Ovary (tissue), 9 donors: ENCODE measurements around the gene KIF2C. TPM values are rescaled to one million over a fixed set of nuclear protein-coding genes. Genes with fewer than 3 reads are reported as not detected.

ENCODE experiments used
- DNase-seq, 5 donors: peaks; one replicate each; pipeline ENCODE4 v3.0.0-alpha.2; 2019 to 2020
- H3K27ac ChIP-seq, 2 donors: fragments of 200-600 bp; one replicate each; pipeline versions ENCODE4 v1.5.1 to v1.8.0; 2019 to 2022
- H3K27me3 ChIP-seq: fragments of 200-600 bp; one replicate; pipeline ENCODE4 v1.8.0; 2022
- H3K36me3 ChIP-seq: fragments of 200-600 bp; sonication (generic); one replicate; pipeline ENCODE4 v1.5.1; 2019
- H3K4me1 ChIP-seq: one replicate; pipeline ENCODE4 v1.8.1; 2013; ENCODE audit warnings: mild to moderate bottlenecking, moderate library complexity; ENCODE audit not compliant: insufficient read depth
- H3K4me3 ChIP-seq: fragments of 200-600 bp; sonication (generic); one replicate; pipeline ENCODE4 v1.5.1; 2017
- H3K9me3 ChIP-seq, 2 donors: fragments of 200-600 bp in 1 of 2; sonication (generic) in 1 of 2; one replicate each; pipeline versions ENCODE4 v1.5.1 to v1.8.1; 2013 to 2019; ENCODE audit warnings: mild to moderate bottlenecking in 1 of 2, moderate library complexity in 1 of 2
- EP300 ChIP-seq: sonication (generic); formaldehyde crosslinking; IDR thresholded peaks from one replicate; pipeline ENCODE4 v1.6.1; 2017; ENCODE audit warnings: antibody characterized with exemption
- POLR2A ChIP-seq: fragments of 450-650 bp; IDR thresholded peaks from one replicate; pipeline ENCODE4 v1.6.1; 2017; ENCODE audit warnings: antibody characterized with exemption, mild to moderate bottlenecking, moderate library complexity
- WGBS, 3 donors: extraction: QIAGEN DNeasy Blood & Tissue Kit in 1 of 3; methylation state at CpG; one replicate each; pipeline versions ENCODE4 v1.1.5 to v1.1.7; 2013 to 2017; 5-methylcytosine and 5-hydroxymethylcytosine counted together
- intact Hi-C, 4 donors: fragments of 100-400 bp; cut with DNase I; formaldehyde crosslinking; loops; one replicate each; pipeline versions ENCODE4 v1.11.0 to v1.15.1; 2022 to 2023
- polyA plus RNA-seq, 2 donors: library from polyadenylated mRNA; stranded (reverse); fragments of 200-250 nt in 1 of 2; fragments of 350-450 nt in 1 of 2; fragmentation: Illumina TruSeq in 1 of 2; extraction: RNeasy Lipid Tissue Mini Kit (QIAGEN cat#74804) in 1 of 2; gene quantifications; one replicate each; pipeline ENCODE4 v1.2.3, GENCODE V29; 2013 to 2014
- total RNA-seq, 7 donors: library from RNA; depleted of rRNA in 2 of 7; stranded (reverse); fragments of >200 nt in 2 of 7; fragmentation: NEBNext Ultra II Directional in 3 of 7; extraction: Animal tissue kit (Norgen Biotek cat#: 25700) in 3 of 7; gene quantifications; one replicate each; pipeline versions ENCODE4 v1.1.0 to v1.2.4, GENCODE V29; 2016 to 2023
- TF ChIP-seq, protein P1 (sequence below), 3 donors: fragments of 450-650 bp in 2 of 3; fragments of 200-600 bp in 1 of 3; IDR thresholded peaks; one replicate each; pipeline versions ENCODE4 v1.5.1 to v1.8.0; 2016 to 2022; ENCODE audit warnings: antibody characterized with exemption in 3 of 3, mild to moderate bottlenecking in 1 of 3
- donor health status: DM: no; HTN: no; CAD: no; lungs with moderate emphysema.
- donor health status: DM: no; HTN: no; CAD: no.
- donor health status: Bipolar disorder and iron deficiency.
- donor health status: DM: yes; HTN: yes; CAD: no.
- donor health status: DM: no; HTN: no; CAD: no.
- donor health status: DM: yes; HTN: yes; CAD: no.

Gene KIF2C
- total and polyA plus RNA-seq, 9 donors: 0.23 to 1.5 (median 0.90) TPM

DNA sequence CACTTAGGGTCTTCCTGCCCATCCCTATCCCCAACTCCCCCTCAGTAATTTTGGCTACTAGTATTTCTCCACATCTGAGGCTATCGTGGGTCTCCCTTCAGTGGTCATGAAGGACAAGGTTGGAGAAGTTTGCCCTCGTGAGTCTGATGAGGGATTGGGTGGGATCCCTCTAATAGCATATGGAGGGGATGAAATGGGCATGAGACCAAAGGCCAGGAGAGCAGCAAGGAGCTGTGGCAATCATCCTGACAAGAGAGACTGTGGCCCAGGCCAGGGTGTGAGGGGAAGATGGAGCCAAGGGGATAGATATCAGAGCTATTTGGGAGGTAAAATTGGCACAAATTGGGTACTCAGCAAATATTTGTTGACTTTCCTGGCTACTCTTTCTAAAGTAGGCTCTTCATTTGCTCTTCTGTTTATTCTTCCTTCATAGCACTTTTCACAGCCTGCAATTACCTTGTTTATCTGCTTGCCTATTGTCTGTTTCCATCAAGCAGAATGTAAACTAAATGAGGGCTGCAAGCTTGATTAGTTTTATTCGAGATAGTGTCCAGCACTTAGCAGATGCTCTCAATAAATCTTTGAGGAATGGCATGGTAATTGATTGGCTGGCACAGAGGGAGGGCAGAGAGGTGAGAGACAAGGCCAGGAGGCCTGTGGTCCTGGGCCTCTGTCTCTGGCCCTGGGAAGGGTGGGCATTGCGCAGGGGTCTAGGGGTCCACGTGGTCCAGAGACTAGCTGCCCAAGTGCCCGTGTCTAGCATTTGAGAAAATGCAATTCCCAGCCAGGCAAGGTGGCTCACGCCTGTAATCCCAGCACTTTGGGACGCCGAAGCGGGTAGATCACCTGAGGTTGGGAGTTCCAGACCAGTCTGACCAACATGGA, 59.1 kb downstream of the KIF2C start:
- 83 to 86% (median 84%) methylated on average over 10 of the region's 10 CpGs for WGBS, 3 donors
- Histone ChIP-seq H3K4me3 (no peak overlapping the region), H3K27me3 (no peaks in the 10 kb centered on the region), H3K27ac (peak overlapping the region in 1 of 2 donors; percentile 90), H3K9me3 (no peaks in the 10 kb centered on the region), H3K36me3 (no peaks in the 10 kb centered on the region), H3K4me1 (peaks cover 10% of the 10 kb centered on the region)
- peak in 4 of 5 donors; percentile 38 to 50 (median 45) for DNase-seq
- intact Hi-C loops: no loop called here
- TF ChIP-seq EP300: no peak
- TF ChIP-seq POLR2A: no peak
- TF ChIP-seq, protein P1, sequence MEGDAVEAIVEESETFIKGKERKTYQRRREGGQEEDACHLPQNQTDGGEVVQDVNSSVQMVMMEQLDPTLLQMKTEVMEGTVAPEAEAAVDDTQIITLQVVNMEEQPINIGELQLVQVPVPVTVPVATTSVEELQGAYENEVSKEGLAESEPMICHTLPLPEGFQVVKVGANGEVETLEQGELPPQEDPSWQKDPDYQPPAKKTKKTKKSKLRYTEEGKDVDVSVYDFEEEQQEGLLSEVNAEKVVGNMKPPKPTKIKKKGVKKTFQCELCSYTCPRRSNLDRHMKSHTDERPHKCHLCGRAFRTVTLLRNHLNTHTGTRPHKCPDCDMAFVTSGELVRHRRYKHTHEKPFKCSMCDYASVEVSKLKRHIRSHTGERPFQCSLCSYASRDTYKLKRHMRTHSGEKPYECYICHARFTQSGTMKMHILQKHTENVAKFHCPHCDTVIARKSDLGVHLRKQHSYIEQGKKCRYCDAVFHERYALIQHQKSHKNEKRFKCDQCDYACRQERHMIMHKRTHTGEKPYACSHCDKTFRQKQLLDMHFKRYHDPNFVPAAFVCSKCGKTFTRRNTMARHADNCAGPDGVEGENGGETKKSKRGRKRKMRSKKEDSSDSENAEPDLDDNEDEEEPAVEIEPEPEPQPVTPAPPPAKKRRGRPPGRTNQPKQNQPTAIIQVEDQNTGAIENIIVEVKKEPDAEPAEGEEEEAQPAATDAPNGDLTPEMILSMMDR (IDR thresholded peaks at IDR 0.05): no peak

DNA sequence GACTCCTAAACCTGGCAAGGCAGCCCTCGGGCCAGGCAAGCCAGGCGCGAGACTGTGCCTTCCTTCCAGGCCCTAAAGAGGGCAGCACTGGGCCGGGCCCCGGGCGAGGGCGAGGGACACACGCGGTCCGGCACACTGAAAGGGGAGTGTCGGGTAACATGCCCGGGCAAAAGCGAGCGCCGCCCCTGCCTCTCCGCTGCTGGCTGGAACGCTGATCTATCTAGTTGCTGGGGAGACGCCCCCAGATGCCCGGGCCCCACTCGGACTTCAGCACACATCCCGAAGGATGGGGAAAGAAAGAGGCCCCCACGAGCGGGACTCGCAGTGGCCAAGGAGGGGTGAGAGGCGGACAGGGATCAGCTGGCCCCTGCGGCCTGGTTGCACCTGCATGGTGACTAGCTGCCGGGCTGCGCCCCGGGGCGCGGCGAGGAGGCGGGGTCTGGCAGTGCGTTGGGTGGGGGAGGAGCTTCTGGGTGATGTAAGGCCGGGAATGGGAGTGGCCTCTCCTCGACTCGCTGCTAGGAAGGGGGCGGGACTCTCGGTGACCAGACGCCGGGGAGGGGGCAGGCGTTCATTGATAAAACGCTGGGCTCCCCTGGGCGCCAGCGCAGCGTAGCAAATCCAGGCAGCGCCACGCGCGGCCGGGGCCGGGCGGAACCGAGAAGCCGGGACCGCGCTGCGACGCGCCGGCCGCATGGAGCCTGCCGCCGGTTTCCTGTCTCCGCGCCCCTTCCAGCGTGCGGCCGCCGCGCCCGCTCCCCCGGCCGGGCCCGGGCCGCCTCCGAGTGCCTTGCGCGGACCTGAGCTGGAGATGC, 60.3 kb downstream of the KIF2C start, which contains the start of gene PLK3:
Gene PLK3, plus strand, starts transcription at position 608 of the 815 bp plus-strand sequence. Its CDS starts 87 bp downstream, at position 695.
- TF ChIP-seq EP300 (no peak), POLR2A (peak; percentile 97)
- TF ChIP-seq, protein P1 (IDR thresholded peaks at IDR 0.05): peak; percentile 89 to 94 (median 94)
- peak within 1 kb of the TSS; percentile 75 to 90 for H3K27ac ChIP-seq
- peaks cover 10% of the 10 kb centered on the region for H3K4me1 ChIP-seq
- peak; percentile 97 to 99 (median 98) for DNase-seq
- no peaks in the 10 kb centered on the region for H3K27me3 ChIP-seq
- intact Hi-C loops: loop anchor here in 1 of 4 donors (10.0 kb wide), 1 partner anchor 505 kb away; no protein-coding TSS in a partner anchor
- WGBS, 3 donors: 0 to 1% (median 0%) methylated on average over 34 to 79 of the region's 79 CpGs
- peak within 1 kb of the TSS; percentile 69 for H3K4me3 ChIP-seq
- H3K9me3 ChIP-seq: no peaks in the 10 kb centered on the region
- H3K36me3 ChIP-seq: no peaks in the 10 kb centered on the region

DNA sequence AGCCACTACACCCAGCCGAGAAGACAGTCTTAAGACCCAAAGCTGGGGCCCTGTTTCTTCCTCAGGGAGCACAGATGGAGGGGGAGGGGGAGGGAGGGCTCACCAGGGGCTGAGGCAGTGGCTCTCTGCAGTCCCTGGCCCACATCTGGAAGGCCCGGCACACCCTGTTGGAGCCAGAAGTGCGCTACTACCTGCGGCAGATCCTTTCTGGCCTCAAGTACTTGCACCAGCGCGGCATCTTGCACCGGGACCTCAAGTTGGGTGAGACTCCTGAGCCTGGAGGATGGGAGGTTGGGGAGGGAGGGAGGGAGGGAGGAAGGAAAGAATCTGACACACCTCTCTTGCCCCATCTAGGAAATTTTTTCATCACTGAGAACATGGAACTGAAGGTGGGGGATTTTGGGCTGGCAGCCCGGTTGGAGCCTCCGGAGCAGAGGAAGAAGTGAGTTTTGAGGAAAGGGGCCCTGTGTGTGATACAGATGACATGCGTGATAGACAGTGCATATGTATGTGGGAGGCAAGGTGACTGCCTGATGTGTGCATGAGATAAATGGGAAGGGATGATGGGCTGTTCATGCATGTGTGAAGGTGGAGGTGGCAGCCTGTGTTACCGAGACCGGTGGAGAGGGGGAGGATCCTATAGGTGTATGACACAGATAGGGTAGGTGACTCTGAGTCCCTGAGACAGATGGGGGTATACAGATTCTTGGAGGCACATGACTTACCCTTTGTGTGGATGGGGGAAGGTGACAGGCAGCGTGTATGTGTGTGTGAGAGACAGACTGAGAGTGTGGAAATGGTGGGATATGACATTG, 62.1 kb downstream of the KIF2C start:
- DNase-seq: peak in 4 of 5 donors; percentile 46 to 59 (median 48)
- 63 to 78% (median 75%) methylated on average over 13 of the region's 13 CpGs for WGBS, 3 donors
- no peak overlapping the region for H3K27ac ChIP-seq
- H3K4me1 ChIP-seq: peaks cover 17% of the 10 kb centered on the region
- no peaks in the 10 kb centered on the region for H3K36me3 ChIP-seq
- H3K27me3 ChIP-seq: no peaks in the 10 kb centered on the region
- intact Hi-C loops: loop anchor here in 1 of 4 donors (10.0 kb wide), 1 partner anchor 503 kb away; no protein-coding TSS in a partner anchor
- H3K9me3 ChIP-seq: no peaks in the 10 kb centered on the region
- peak overlapping the region; percentile 69 for H3K4me3 ChIP-seq
- TF ChIP-seq EP300 (no peak), POLR2A (no peak)
- TF ChIP-seq, protein P1 (IDR thresholded peaks at IDR 0.05): no peak
